ENCODE results near the gene MATCAP1. TPM values are rescaled to one million over a fixed set of nuclear protein-coding genes. Genes with fewer than 3 reads are reported as not detected.

The MATCAP1 gene
- total and polyA plus RNA-seq, 10 of the 15 experiments (the other 5 are each of a cell fraction or from before 2014, with no cell fraction given), result 2.8 to 25.8 (median 8.6) TPM

DNA sequence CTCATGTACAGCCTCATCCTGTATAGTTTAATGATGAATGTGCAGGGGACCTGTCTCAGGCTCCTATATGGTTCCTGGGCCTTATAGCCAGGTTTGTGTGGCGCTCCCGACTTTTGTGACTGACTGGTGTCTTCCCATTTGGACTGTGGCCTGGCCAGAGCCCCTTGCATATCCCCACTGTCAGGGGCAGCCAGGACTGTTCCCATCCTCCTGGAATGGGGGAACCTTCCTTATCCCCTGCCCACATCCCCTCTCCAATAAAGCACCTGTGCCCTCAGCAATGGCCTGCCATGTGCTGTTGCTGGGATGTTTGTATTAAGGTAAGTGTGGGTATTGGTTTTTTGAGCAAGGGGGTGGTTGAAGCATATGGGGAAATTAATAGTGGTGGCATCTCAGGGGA lies 35.5 kb downstream of the MATCAP1 start:
- 100% methylated on average over 2 of the region's 2 CpGs for WGBS (ENCODE audit: insufficient coverage, insufficient replicate concordance, low lambda C conversion rate, missing lambda C conversion rate)
- ChIA-PET RAD21 (ENCODE audit: unreplicated experiment) (no interaction called here), POLR2A (no interaction called here), SMC1A (ENCODE audit: uncharacterized antibody, unreplicated experiment) (no interaction called here), CTCF (no interaction called here)
- intact Hi-C loops (cut with micrococcal nuclease; ENCODE audit: unreplicated experiment), result no loop called here
- in situ Hi-C loops (cut with MboI), result no loop called here
- no peak overlapping the region for H3K27ac ChIP-seq (ENCODE audit: control insufficient read depth, insufficient read depth)
- H3K9ac ChIP-seq (ENCODE audit: control insufficient read depth, insufficient read depth, low read length), result no peak overlapping the region
- no peak overlapping the region for H3K4me2 ChIP-seq (ENCODE audit: control insufficient read depth, insufficient read depth)
- DNase-seq (ENCODE audit: low read depth, low spot score) (no peak), ATAC-seq (no peak), FAIRE-seq (no peak)
- TF ChIP-seq SMARCA5 (IDR thresholded peaks at IDR 0.05) (no peak), RFX5 (IDR thresholded peaks at IDR 0.05; ENCODE audit: low read depth, low read length) (no peak), CHD1 (IDR thresholded peaks at IDR 0.05; ENCODE audit: low read depth, low read length) (no peak), IRF4 (IDR thresholded peaks at IDR 0.05; ENCODE audit: low read depth, low read length) (no peak), GABPA (IDR thresholded peaks at IDR 0.05; ENCODE audit: low read depth) (no peak), ZNF207 (IDR thresholded peaks at IDR 0.05; ENCODE audit: borderline replicate concordance) (no peak), SIN3A (IDR thresholded peaks at IDR 0.05; ENCODE audit: low read depth, low read length) (no peak), ZNF384 (IDR thresholded peaks at IDR 0.05; ENCODE audit: borderline replicate concordance, low read depth, low read length) (no peak), PAX8 (IDR thresholded peaks at IDR 0.05) (no peak), TAF1 (IDR thresholded peaks at IDR 0.05; ENCODE audit: borderline replicate concordance, low read depth, low read length) (no peak), NFYA (IDR thresholded peaks at IDR 0.05; ENCODE audit: borderline replicate concordance, low read depth, low read length) (no peak)
- TF ChIP-seq, protein P1, sequence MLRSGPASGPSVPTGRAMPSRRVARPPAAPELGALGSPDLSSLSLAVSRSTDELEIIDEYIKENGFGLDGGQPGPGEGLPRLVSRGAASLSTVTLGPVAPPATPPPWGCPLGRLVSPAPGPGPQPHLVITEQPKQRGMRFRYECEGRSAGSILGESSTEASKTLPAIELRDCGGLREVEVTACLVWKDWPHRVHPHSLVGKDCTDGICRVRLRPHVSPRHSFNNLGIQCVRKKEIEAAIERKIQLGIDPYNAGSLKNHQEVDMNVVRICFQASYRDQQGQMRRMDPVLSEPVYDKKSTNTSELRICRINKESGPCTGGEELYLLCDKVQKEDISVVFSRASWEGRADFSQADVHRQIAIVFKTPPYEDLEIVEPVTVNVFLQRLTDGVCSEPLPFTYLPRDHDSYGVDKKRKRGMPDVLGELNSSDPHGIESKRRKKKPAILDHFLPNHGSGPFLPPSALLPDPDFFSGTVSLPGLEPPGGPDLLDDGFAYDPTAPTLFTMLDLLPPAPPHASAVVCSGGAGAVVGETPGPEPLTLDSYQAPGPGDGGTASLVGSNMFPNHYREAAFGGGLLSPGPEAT (IDR thresholded peaks at IDR 0.05; ENCODE audit: low read depth), result no peak
- TF ChIP-seq, protein P2, sequence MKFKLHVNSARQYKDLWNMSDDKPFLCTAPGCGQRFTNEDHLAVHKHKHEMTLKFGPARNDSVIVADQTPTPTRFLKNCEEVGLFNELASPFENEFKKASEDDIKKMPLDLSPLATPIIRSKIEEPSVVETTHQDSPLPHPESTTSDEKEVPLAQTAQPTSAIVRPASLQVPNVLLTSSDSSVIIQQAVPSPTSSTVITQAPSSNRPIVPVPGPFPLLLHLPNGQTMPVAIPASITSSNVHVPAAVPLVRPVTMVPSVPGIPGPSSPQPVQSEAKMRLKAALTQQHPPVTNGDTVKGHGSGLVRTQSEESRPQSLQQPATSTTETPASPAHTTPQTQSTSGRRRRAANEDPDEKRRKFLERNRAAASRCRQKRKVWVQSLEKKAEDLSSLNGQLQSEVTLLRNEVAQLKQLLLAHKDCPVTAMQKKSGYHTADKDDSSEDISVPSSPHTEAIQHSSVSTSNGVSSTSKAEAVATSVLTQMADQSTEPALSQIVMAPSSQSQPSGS (IDR thresholded peaks at IDR 0.05; ENCODE audit: low read length), result no peak
- H2AFZ ChIP-seq (ENCODE audit: control insufficient read depth, low read depth, low read length), result no peak overlapping the region
- H3K36me3 ChIP-seq (ENCODE audit: control insufficient read depth in 2 of 2, insufficient read depth in 2 of 2, low read length in 1 of 2), result peaks cover 19 to 23% of the 10 kb centered on the region in 2 experiments; a peak in 3 of 4 replicates
- H3K79me2 ChIP-seq (ENCODE audit: control insufficient read depth, insufficient read depth, low read length), result no peaks in the 10 kb centered on the region
- no peaks in the 10 kb centered on the region for H4K20me1 ChIP-seq (ENCODE audit: control insufficient read depth, insufficient read depth)
- no TSS peak for BruUV-seq (replicated peaks)
- no peaks in the 10 kb centered on the region; the same call in 1 of the 2 replicates for H3K4me1 ChIP-seq (ENCODE audit: control insufficient read depth, insufficient read depth, low read length)
- no peaks in the 10 kb centered on the region for H3K27me3 ChIP-seq (replicated peaks in 1 of 2; ENCODE audit: control insufficient read depth in 2 of 2, insufficient read depth in 2 of 2, low read length in 1 of 2)
- H3K4me3 ChIP-seq, result no peak overlapping the region
- H3K9me3 ChIP-seq (replicated peaks; ENCODE audit: control insufficient read depth, insufficient read depth, low read length), result no peaks in the 10 kb centered on the region
